ENCODE data around the gene PNMA6E. TPM values are rescaled to one million over a fixed set of nuclear protein-coding genes. Genes with fewer than 3 reads are reported as not detected.

The PNMA6E gene
- polyA plus RNA-seq, 2 of the 4 experiments (the other 2 are of a cell fraction), result not detected

DNA sequence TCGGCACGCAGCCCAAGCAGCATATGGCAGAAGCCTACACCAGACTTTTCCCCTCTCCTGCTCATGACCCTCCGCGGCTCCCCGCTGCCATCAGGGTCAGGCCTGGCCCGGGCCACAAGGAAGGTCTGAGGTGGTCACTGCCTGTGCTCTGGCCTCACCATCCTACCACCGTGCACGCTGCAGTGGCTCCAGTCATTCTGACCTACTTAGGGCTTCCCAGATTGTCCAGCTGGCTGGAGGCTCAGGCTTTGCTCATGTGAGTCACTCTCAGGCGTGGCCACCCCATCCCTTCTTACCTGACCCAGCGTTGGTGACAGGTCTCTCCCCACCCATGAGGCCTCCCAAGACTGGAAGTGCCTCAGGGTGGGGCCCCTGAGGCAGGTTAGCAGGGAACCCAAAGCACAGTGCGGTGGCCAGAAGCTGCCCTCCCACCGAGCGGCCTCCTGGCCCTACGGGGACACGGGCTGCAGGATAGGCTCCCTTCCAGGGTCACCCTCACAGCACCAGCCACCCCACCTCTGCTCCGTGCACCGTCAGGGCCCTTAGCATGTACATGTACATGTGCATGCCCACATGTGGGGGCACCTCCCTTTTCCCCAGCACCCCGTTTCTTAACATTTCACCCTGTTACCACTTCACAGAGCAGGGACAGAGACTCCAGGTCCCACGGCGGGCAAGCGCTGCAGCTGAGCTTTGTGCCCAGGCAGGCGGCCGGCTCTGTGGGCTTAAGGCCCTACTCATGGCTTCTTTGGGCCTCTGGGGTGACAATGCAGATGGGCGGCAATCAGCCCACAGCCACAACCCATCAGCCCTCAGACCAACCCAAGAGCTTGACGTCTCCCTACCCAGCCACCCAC is 42.6 kb upstream of the PNMA6E start (continued):
- TF ChIP-seq, protein P1, sequence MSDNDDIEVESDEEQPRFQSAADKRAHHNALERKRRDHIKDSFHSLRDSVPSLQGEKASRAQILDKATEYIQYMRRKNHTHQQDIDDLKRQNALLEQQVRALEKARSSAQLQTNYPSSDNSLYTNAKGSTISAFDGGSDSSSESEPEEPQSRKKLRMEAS (IDR thresholded peaks at IDR 0.05), result no peak
- TF ChIP-seq POLR2A (IDR thresholded peaks at IDR 0.05; ENCODE audit: low read length), result no peak
- no peak for TF ChIP-seq RNF2 (IDR thresholded peaks at IDR 0.05; ENCODE audit: borderline replicate concordance, low read depth)
- TF ChIP-seq, protein P2, sequence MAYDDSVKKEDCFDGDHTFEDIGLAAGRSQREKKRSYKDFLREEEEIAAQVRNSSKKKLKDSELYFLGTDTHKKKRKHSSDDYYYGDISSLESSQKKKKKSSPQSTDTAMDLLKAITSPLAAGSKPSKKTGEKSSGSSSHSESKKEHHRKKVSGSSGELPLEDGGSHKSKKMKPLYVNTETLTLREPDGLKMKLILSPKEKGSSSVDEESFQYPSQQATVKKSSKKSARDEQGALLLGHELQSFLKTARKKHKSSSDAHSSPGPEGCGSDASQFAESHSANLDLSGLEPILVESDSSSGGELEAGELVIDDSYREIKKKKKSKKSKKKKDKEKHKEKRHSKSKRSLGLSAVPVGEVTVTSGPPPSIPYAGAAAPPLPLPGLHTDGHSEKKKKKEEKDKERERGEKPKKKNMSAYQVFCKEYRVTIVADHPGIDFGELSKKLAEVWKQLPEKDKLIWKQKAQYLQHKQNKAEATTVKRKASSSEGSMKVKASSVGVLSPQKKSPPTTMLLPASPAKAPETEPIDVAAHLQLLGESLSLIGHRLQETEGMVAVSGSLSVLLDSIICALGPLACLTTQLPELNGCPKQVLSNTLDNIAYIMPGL (CRISPR knock-in tag; IDR thresholded peaks at IDR 0.05; ENCODE audit: borderline replicate concordance), result no peak
- TF ChIP-seq, protein P3, sequence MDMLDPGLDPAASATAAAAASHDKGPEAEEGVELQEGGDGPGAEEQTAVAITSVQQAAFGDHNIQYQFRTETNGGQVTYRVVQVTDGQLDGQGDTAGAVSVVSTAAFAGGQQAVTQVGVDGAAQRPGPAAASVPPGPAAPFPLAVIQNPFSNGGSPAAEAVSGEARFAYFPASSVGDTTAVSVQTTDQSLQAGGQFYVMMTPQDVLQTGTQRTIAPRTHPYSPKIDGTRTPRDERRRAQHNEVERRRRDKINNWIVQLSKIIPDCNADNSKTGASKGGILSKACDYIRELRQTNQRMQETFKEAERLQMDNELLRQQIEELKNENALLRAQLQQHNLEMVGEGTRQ (IDR thresholded peaks at IDR 0.05), result no peak

DNA sequence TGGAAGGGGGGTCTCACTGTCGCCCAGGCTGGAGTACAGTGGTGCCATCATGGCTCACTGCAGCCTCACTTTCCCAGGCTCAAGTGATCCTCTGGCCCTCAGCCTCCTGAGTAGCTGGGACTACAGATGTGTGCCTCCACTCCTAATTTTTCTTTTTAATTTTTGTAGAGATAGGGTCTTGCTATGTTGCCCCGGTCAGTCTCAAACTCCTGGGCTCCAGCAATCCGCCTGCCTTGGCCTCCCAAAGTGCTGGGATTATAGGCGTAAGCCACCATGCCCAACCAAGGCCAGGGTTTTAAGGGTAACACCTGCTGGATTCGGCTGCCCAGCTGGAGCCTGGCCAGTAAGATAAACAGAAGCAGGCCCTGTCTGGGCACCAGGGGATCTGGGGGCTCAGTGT is 41.3 kb upstream of the PNMA6E start:
- no peak for ATAC-seq

More for the DNA sequence above, 41.3 kb upstream of the PNMA6E start:
- ChIA-PET POLR2A (no interaction called here), CTCF (no interaction called here)
- Histone ChIP-seq H3K9me3 (no peaks in the 10 kb centered on the region), H3K4me1 (no peaks in the 10 kb centered on the region), H3K4me2 (no peak overlapping the region), H3K27ac (no peak overlapping the region), H3K4me3 (no peak overlapping the region)
- no peak for DNase-seq (ENCODE audit: low read depth in 1 of 2, low spot score in 1 of 2)
- no peak for FAIRE-seq
- 69% methylated on average over 5 of the region's 5 CpGs for WGBS (ENCODE audit: missing lambda C conversion rate)
- TF ChIP-seq CBX2 (IDR thresholded peaks at IDR 0.05; ENCODE audit: borderline replicate concordance, low read depth), result no peak
- TF ChIP-seq KDM5A (IDR thresholded peaks at IDR 0.05), result no peak
- TF ChIP-seq, protein P1 (IDR thresholded peaks at IDR 0.05), result no peak
- no peak for TF ChIP-seq JUNB (IDR thresholded peaks at IDR 0.05)
- TF ChIP-seq, protein P3 (IDR thresholded peaks at IDR 0.05), result no peak
- TF ChIP-seq, protein P4, sequence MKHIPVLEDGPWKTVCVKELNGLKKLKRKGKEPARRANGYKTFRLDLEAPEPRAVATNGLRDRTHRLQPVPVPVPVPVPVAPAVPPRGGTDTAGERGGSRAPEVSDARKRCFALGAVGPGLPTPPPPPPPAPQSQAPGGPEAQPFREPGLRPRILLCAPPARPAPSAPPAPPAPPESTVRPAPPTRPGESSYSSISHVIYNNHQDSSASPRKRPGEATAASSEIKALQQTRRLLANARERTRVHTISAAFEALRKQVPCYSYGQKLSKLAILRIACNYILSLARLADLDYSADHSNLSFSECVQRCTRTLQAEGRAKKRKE (CRISPR knock-in tag; IDR thresholded peaks at IDR 0.05; ENCODE audit: low read depth), result no peak
- TF ChIP-seq, protein P5, sequence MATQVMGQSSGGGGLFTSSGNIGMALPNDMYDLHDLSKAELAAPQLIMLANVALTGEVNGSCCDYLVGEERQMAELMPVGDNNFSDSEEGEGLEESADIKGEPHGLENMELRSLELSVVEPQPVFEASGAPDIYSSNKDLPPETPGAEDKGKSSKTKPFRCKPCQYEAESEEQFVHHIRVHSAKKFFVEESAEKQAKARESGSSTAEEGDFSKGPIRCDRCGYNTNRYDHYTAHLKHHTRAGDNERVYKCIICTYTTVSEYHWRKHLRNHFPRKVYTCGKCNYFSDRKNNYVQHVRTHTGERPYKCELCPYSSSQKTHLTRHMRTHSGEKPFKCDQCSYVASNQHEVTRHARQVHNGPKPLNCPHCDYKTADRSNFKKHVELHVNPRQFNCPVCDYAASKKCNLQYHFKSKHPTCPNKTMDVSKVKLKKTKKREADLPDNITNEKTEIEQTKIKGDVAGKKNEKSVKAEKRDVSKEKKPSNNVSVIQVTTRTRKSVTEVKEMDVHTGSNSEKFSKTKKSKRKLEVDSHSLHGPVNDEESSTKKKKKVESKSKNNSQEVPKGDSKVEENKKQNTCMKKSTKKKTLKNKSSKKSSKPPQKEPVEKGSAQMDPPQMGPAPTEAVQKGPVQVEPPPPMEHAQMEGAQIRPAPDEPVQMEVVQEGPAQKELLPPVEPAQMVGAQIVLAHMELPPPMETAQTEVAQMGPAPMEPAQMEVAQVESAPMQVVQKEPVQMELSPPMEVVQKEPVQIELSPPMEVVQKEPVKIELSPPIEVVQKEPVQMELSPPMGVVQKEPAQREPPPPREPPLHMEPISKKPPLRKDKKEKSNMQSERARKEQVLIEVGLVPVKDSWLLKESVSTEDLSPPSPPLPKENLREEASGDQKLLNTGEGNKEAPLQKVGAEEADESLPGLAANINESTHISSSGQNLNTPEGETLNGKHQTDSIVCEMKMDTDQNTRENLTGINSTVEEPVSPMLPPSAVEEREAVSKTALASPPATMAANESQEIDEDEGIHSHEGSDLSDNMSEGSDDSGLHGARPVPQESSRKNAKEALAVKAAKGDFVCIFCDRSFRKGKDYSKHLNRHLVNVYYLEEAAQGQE (IDR thresholded peaks at IDR 0.05), result no peak
- no peak for TF ChIP-seq CHD2 (IDR thresholded peaks at IDR 0.05; ENCODE audit: low read length, partially characterized antibody)
- TF ChIP-seq MAFK (IDR thresholded peaks at IDR 0.05; ENCODE audit: partially characterized antibody), result no peak
- TF ChIP-seq RARB (CRISPR knock-in tag; IDR thresholded peaks at IDR 0.05), result no peak
- TF ChIP-seq RAD21 (conservative IDR thresholded peaks at IDR 0.05 in 1 of 2, IDR thresholded peaks at IDR 0.05 in 1 of 2), result no peak
- TF ChIP-seq EHMT2 (IDR thresholded peaks at IDR 0.05; ENCODE audit: low read depth), result no peak
- TF ChIP-seq FOXS1 (CRISPR knock-in tag; IDR thresholded peaks at IDR 0.05), result no peak
